K562 (cell line): ENCODE measurements around the gene EMC10. TPM values are rescaled to one million over a fixed set of nuclear protein-coding genes. Genes with fewer than 3 reads are reported as not detected.

Source experiments
- ATAC-seq: fragments of 200-7000 bp; cut with Tn5 transposase; 3 replicates; pipeline ENCODE4 v1.9.1; 2020; ENCODE audit warnings: moderate library complexity
- BruUV-seq: library from RNA; stranded (reverse); fragments of 400-500 nt; replicated peaks from 2 replicates; lab custom pipeline; 2021; lab: Mats Ljungman, UMichigan
- CTCF ChIA-PET: fragments of 300-600 bp; formaldehyde crosslinking; extraction: SDS; loops from one replicate; lab custom pipeline; 2021; ENCODE audit warnings: low intra/inter-chr PET ratio; lab: Yijun Ruan, JAX
- POLR2A ChIA-PET: fragments of 300-600, 350-650 bp; sonication (Branson Sonifier 250); formaldehyde crosslinking; extraction: SDS; loops from one replicate; lab custom pipeline; 2021; ENCODE audit warnings: antibody characterized with exemption, inconsistent platforms; lab: Yijun Ruan, JAX
- DNase-seq, 4 experiments: peaks; one replicate each; pipeline versions ENCODE4 v3.0.0 to v3.0.0-alpha.2; 2011 to 2018; ENCODE audit warnings: low spot score in 3 of 4, mixed read lengths in 3 of 4; ENCODE audit errors: extremely low read depth in 1 of 4
- FAIRE-seq: peaks from 2 replicates; lab custom pipeline; 2011; peaks lifted over from hg19 to GRCh38; lab: Jason Lieb, UNC
- H2AFZ ChIP-seq: 2 replicates; pipeline ENCODE4 v1.6.0; 2011; ENCODE audit warnings: low read depth, low read length, control low read depth, inconsistent platforms
- H3K27ac ChIP-seq: fragments of 200-600 bp; 3 replicates; pipeline ENCODE4 v1.8.0; 2011; ENCODE audit warnings: low read depth, mild to moderate bottlenecking, control low read depth, inconsistent platforms, low read length, moderate library complexity, mixed read lengths; ENCODE audit errors: extremely low read depth
- H3K27me3 ChIP-seq, 2 experiments: fragments of 300-600 bp in 1 of 2; 2 replicates in 1 of 2; 3 replicates in 1 of 2; pipeline versions ENCODE4 v1.6.0 to v1.8.0; 2011; ENCODE audit warnings: inconsistent platforms in 2 of 2, low read length in 2 of 2, mild to moderate bottlenecking in 1 of 2, mixed read lengths in 1 of 2, moderate library complexity in 1 of 2; ENCODE audit not compliant: control insufficient read depth in 2 of 2, insufficient read depth in 2 of 2
- H3K36me3 ChIP-seq: fragments of 300-600 bp; 3 replicates; pipeline ENCODE4 v1.8.0; 2011; ENCODE audit warnings: mild to moderate bottlenecking, low read length, inconsistent platforms; ENCODE audit not compliant: control insufficient read depth, insufficient read depth
- H3K4me1 ChIP-seq, 2 experiments: fragments of 200-600 bp in 1 of 2; replicated peaks in 1 of 2; 2 replicates in 1 of 2; 3 replicates in 1 of 2; pipeline versions ENCODE4 v1.5.1 to v1.8.0; 2011; ENCODE audit warnings: inconsistent platforms in 2 of 2, low read length in 2 of 2, mild to moderate bottlenecking in 1 of 2, mixed read lengths in 1 of 2, moderate library complexity in 1 of 2; ENCODE audit not compliant: control insufficient read depth in 2 of 2, insufficient read depth in 2 of 2
- H3K4me2 ChIP-seq: 2 replicates; pipeline ENCODE4 v1.6.1; 2011; ENCODE audit warnings: low read length, control low read depth, inconsistent platforms, mixed read lengths; ENCODE audit not compliant: insufficient read depth
- H3K4me3 ChIP-seq: fragments of 200-600 bp; sonication (generic), shearing (Covaris generic); 2 replicates; pipeline ENCODE4 v1.5.1; 2016; ENCODE audit warnings: control low read depth, inconsistent platforms
- H3K79me2 ChIP-seq: fragments of 200-600 bp; 3 replicates; pipeline ENCODE4 v1.8.0; 2011; ENCODE audit warnings: low read length, inconsistent platforms; ENCODE audit not compliant: control insufficient read depth, insufficient read depth
- H3K9ac ChIP-seq, 2 experiments: 2 replicates each; pipeline versions ENCODE4 v1.6.0 to v1.6.1; 2011; ENCODE audit warnings: low read depth in 2 of 2, low read length in 2 of 2, control low read depth in 1 of 2, inconsistent platforms in 1 of 2, mild to moderate bottlenecking in 1 of 2, mixed read lengths in 1 of 2; ENCODE audit not compliant: insufficient read depth in 1 of 2
- H3K9me1 ChIP-seq: one replicate; pipeline ENCODE4 v1.6.0; 2011; ENCODE audit warnings: inconsistent platforms, mild to moderate bottlenecking, low read length, moderate library complexity; ENCODE audit not compliant: control insufficient read depth, insufficient read depth
- H3K9me3 ChIP-seq: replicated peaks from 2 replicates; pipeline ENCODE4 v1.5.1; 2011; ENCODE audit warnings: low read depth, low read length, inconsistent platforms; ENCODE audit not compliant: control insufficient read depth, insufficient read depth
- H4K20me1 ChIP-seq: replicated peaks from 2 replicates; pipeline ENCODE4 v1.6.1; 2011; ENCODE audit warnings: low read length, inconsistent platforms, mixed read lengths; ENCODE audit not compliant: control insufficient read depth, insufficient read depth
- HIVEP1 ChIP-seq: fragments of 250-450 bp; sonication (Bioruptor Pico); IDR thresholded peaks from 2 replicates; pipeline ENCODE4 v1.4.0; 2020; ENCODE audit warnings: mild to moderate bottlenecking
- ZKSCAN8 ChIP-seq: fragments of 200-800 bp; sonication (Bioruptor generic); IDR thresholded peaks from 2 replicates; pipeline ENCODE4 v1.6.1; 2016; ENCODE audit warnings: missing genetic modification characterization, missing compliant biosample characterization
- WGBS: fragments of 100-300 bp; shearing (Covaris generic); methylation state at CpG from one replicate; pipeline ENCODE4 v1.1.6; 2016; ENCODE audit warnings: low coverage, mixed read lengths; ENCODE audit not compliant: insufficient coverage; ENCODE audit errors: missing lambda C conversion rate; 5-methylcytosine and 5-hydroxymethylcytosine counted together
- in situ Hi-C: fragments of 300-500 bp; cut with MboI; formaldehyde crosslinking; loops from 4 replicates; pipeline ENCODE4 v1.15.0; 2018; ENCODE audit warnings: inconsistent platforms, mixed read lengths
- intact Hi-C: fragments of 100-400 bp; cut with micrococcal nuclease; formaldehyde crosslinking; loops from 2 replicates; pipeline ENCODE4 v1.14.2; 2022
- polyA plus RNA-seq, 8 experiments: library from polyadenylated mRNA; depleted of rRNA in 4 of 8; stranded (reverse) in 5 of 8; unstranded in 3 of 8; fragments of >200 nt; fragmentation: Nextera tagmentation in 2 of 8; fragmentation: Illumina TruSeq in 1 of 8; extraction: Ambion mirVana in 2 of 8; extraction: Trizol in 1 of 8; gene quantifications; 2 replicates each; pipeline versions ENCODE4 v1.2.1 to v1.2.3, GENCODE V29; 2011 to 2014; ENCODE audit warnings: inconsistent platforms in 1 of 8, missing spikeins in 1 of 8
- total RNA-seq, 7 experiments: library from RNA; depleted of rRNA in 6 of 7; stranded (reverse); fragments of >200 nt in 6 of 7; fragmentation: Illumina TruSeq in 2 of 7; extraction: Trizol in 2 of 7; gene quantifications; 2 replicates each; pipeline versions ENCODE4 v1.2.1 to v1.2.3, GENCODE V29; 2011 to 2021; ENCODE audit warnings: low replicate concordance in 1 of 7
- TF ChIP-seq, protein P1 (sequence below): fragments of 250-450 bp; sonication (Bioruptor Pico); IDR thresholded peaks from 2 replicates; pipeline ENCODE4 v1.5.0; 2022; ENCODE audit warnings: mild to moderate bottlenecking

The EMC10 gene
- total and polyA plus RNA-seq, 9 of the 15 experiments (the other 6 are each of a cell fraction or from before 2014, with no cell fraction given) = 1.4 to 46.0 (median 13.1) TPM

GRCh38 chr19:50495020-50495531 lies 18.8 kb downstream of the EMC10 start:
- H3K4me2 ChIP-seq = no peak overlapping the region
- no peaks in the 10 kb centered on the region for H3K36me3 ChIP-seq
- WGBS = 30% methylated on average over 5 of the region's 5 CpGs
- no peak for ATAC-seq
- peaks cover 3 to 24% of the 10 kb centered on the region in 2 experiments; a peak in 3 of 5 replicates for H3K4me1 ChIP-seq
- no peaks in the 10 kb centered on the region for H3K79me2 ChIP-seq
- H3K27ac ChIP-seq = no peak overlapping the region
- H3K4me3 ChIP-seq = no peak overlapping the region
- DNase-seq = no peak
- ChIA-PET POLR2A (interaction anchor here (0.6 to 0.7 kb wide), 3 partner anchors 52 to 225 kb away, joined by 3 to 5 read pairs (median 3); no protein-coding TSS in a partner anchor), CTCF (no interaction called here)
- H3K27me3 ChIP-seq = peaks cover 0 to 10% of the 10 kb centered on the region in 2 experiments; a peak in 2 of 5 replicates
- intact Hi-C loops (no loop called here), in situ Hi-C loops (no loop called here)
- no peaks in the 10 kb centered on the region for H4K20me1 ChIP-seq
- FAIRE-seq = peak; percentile 48
- TF ChIP-seq ZKSCAN8 = peak; percentile 96
- TF ChIP-seq, protein P1, sequence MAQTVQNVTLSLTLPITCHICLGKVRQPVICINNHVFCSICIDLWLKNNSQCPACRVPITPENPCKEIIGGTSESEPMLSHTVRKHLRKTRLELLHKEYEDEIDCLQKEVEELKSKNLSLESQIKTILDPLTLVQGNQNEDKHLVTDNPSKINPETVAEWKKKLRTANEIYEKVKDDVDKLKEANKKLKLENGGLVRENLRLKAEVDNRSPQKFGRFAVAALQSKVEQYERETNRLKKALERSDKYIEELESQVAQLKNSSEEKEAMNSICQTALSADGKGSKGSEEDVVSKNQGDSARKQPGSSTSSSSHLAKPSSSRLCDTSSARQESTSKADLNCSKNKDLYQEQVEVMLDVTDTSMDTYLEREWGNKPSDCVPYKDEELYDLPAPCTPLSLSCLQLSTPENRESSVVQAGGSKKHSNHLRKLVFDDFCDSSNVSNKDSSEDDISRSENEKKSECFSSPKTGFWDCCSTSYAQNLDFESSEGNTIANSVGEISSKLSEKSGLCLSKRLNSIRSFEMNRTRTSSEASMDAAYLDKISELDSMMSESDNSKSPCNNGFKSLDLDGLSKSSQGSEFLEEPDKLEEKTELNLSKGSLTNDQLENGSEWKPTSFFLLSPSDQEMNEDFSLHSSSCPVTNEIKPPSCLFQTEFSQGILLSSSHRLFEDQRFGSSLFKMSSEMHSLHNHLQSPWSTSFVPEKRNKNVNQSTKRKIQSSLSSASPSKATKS (CRISPR knock-in tag) = no peak
- no peak for TF ChIP-seq HIVEP1 (CRISPR knock-in tag)
- H2AFZ ChIP-seq = no peak overlapping the region
- H3K9me1 ChIP-seq = no peaks in the 10 kb centered on the region
- no peak overlapping the region for H3K9ac ChIP-seq
- BruUV-seq = no TSS peak
- no peaks in the 10 kb centered on the region for H3K9me3 ChIP-seq
